Midbrain (tissue), 1 donor: ENCODE measurements around the gene RALBP1.
"Not testable (repeated sequence)": the region's sequence is repeated elsewhere in the genome, so short reads cannot be mapped to it uniquely, and the experiment has no call there.

ENCODE experiments used
- DNase-seq: peaks from one replicate; lab custom pipeline; 2025; lab: John Stamatoyannopoulos, UW

The RALBP1 gene

DNA sequence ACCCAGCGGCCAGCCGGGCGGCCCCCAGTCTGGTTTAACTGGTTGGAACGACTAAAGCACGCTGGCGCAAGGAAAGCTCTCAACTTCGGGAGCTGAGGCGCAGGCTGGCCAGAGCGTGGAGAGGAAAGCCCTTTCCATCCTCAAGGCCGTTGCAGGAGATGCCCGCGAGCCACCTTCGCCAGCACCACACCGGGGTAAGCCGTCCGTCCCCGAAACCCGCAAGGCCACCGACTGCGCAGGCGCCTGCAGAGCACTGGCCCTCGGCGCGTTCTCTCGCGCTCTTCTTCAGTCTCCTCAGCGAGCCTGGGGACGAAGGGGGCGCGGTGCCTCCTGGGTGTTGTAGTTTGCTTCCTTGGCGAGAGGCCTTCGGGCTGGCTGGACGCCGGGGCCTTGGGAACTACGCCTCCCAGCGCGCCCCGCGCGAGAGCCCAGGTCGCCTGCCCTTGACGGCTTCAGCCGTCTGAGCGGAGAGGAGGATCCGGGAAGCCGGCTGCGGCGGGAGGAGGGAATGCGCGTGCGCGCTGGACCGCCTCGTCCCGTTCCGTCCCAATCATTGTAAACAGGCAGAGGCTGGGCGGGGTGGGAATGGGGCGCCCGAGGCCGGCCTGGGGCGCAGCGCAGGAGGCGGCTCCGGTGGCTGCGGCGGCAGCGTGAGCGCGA is at the start of gene RALBP1:
TSS of gene RALBP1 (plus strand) at position 531 of the 660 bp plus-strand sequence. CDS start 37,533 bp downstream, outside the sequence.
- DNase-seq, result peak; percentile 99

DNA sequence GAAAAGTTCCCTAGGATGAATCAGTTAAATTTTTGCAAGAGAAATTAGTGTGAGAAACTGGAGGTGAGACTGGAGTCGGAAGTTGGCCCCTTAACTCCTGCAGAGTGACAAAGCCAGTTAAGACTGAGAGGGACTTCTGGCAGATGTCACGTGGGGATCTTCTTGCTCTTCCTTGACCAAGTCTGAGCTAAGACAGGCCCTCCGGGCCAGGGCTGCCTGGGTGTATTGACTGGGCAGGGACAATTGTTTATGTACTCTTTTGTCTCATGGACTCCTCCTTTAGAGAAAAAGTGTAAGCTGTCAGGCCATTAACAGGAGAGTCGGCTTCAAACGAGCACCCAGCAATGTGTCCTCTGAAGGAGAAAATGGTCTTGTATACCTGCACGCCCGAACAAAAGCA is 48.6 kb upstream of the RALBP1 start:
- no peak for DNase-seq

DNA sequence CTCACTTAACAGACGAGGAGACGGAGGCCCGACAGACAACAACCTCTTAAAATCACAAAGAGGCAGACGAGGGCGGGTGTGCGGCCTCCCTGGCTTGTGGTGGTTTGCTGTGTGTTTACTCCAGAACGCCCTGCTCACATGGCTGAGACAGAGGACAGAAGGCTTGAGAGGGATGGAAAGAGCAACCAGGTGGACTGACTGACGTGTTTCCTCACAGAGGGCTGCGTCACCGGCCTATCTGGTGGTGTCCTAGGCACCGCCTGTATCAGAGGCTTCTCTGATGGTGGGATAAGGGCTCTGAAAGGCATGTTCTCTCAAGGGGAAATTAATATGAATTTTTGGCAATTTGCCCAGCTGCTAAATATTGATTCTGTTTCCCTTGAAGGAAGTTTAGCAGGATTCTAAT is 47.0 kb upstream of the RALBP1 start:
- no peak for DNase-seq

- peak; percentile 17 for DNase-seq
Measured at GRCh38 chr18:9428862-9429661, 46.3 kb upstream of the RALBP1 start.

GRCh38 chr18:9429662-9429993 is 45.7 kb upstream of the RALBP1 start:
- no peak for DNase-seq

GRCh38 chr18:9430315-9430714 is 45.0 kb upstream of the RALBP1 start:
- not testable (repeated sequence) for DNase-seq

DNA sequence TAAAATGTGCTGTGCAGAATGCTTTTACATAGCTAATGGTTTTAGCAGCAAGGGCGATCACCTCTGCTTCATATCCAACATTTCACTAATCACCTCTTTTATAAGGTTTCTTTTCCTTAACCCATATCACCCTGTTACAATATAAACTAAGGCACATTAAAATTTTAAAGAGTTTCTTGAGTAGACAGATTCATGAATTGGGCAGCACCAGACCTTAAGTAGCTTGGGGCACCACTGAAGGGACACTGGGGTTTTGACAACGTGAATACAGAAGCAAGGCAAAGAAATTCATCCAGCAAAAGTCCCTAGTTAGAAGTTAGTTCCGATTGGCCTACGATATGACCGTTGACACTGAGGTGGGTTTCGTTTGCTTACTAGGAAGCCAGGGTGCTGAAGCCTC is 44.0 kb upstream of the RALBP1 start:
- no peak for DNase-seq

- DNase-seq, result not testable (repeated sequence)
Measured at GRCh38 chr18:9433122-9433521, 42.2 kb upstream of the RALBP1 start.

DNA sequence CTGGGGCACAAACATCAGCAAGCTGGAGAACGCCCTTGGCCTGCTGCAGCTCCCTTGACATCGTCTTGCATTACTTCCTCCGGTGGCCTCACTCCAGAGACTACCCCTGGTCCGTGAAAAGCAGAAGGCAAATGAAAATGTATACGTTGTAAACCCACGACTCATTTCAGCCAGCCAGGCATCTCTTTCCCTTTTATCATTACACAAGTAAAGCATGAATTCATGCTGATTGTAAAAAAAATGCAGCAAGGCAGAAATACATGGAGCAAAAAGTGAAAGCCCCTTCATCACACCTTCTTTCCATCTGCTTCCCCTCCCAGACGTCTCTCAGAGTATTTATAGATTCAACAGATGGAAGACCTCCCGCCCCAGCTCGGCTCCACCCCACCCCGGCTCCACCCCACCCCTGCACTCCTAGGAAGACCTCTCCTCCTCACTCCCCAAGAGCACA is 41.6 kb upstream of the RALBP1 start:
- no peak for DNase-seq

DNA sequence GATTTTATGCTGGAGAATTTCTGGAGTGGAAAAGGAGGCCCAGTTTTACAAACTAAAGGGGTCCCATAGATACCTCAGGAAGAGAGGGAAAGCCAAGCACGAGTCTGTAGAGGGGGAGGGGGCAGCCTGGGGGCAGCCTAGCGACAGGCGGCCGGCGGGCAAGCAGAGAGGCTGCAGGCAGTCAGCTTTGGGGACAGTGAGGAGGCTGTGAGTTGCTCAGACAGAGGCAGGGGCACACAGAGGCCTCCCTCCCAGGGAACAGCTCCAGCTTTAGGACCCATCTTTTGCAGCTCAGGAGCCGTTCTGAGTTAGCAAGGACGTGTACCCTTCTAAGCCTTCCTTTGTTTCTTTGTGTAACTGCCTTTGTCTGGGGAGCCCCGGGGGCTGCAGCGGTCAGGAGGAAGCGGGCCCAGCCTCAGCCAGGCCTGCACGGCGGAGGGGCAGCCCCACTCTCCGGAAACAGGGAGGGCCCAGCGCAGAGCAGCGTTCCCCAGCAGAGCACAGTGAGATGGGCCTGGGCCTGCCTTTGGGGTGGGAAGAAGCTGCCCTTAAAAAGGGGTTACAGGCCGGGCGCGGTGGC is 41.1 kb upstream of the RALBP1 start:
- no peak for DNase-seq

- no peak for DNase-seq
Measured at GRCh38 chr18:9435041-9435440, 40.3 kb upstream of the RALBP1 start.

GRCh38 chr18:9436206-9436929 is 38.9 kb upstream of the RALBP1 start:
- DNase-seq, result no peak

DNA sequence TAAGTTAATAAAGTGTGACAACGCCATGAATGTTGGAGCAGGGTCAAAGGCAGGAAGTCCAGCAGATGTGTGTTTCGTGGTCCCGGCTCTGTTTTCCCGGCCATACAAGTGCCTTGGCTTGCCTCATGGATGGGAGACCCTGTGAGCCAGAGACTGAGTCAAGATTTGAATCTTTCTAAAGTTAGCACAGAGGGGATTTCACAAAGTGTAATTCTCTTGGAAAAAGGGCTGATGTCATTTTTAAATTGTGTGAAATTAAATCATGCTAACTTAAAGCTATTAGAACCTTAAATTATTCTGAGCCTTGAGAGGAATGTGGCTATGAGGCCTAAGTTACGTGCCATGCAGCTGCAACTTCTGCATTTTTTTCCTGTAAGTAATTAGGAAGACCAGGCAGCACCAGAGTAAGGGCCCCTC is 38.3 kb upstream of the RALBP1 start:
- no peak for DNase-seq

DNA sequence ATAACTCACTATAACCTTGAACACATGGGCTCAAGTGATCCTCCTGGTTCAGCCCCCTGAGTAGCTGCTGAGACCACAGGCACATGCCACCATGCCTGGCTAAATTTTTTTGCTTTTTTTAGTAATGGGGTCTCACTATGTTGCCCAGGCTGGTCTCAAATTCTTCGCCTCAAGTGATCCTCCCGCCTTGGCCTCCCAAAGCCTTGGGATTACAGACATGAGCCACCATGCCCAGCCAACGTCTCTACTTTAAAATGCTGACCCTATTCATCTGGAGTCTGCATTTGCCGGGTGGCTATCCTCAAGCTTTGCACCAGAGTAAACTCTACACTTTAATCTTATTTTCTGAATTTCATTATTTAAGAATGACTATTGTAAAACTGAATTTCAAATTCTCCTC is 37.6 kb upstream of the RALBP1 start:
- no peak for DNase-seq

DNA sequence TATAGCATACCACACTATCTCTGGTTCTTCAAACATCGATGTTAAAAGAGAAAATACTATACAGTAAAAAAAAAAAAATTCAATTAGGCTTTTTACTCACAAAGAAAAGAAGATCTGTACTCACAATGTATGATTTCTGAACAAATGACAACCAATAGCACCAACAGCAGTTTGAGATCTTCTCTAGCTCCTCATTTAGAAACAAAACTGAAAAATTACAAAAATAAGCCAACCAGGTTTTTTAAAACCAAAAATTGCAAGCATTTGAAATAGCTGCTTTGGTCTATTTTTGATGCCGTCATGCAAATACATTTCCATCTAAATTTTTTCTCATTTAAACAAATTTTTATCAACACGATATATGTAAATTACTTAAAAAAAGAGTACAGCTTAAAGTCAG is 34.3 kb upstream of the RALBP1 start:
- no peak for DNase-seq

GRCh38 chr18:9444549-9444948 is 30.8 kb upstream of the RALBP1 start:
- no peak for DNase-seq

GRCh38 chr18:9446839-9447238 is 28.5 kb upstream of the RALBP1 start:
- DNase-seq, result no peak

DNA sequence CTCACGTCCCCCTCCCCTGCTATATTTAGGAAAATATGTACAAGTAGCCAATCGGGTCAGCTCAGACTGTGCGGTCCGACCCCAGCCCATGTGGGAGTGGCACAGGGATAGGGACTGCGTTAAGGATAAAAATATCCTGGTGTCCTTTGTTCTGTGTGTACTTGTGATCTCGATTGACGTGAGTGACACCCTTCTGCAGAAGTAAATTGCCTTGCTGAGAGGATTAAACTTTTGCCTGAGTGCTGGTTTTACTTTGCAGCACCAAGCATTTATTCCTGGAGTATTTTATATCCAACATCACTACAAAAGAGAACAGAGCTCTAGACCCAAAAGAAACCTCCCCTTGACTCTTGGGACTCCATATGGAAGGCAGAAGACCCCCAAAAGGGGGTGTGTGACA is 28.0 kb upstream of the RALBP1 start:
- no peak for DNase-seq

- no peak for DNase-seq
Measured at GRCh38 chr18:9449600-9450414, 25.5 kb upstream of the RALBP1 start.

DNA sequence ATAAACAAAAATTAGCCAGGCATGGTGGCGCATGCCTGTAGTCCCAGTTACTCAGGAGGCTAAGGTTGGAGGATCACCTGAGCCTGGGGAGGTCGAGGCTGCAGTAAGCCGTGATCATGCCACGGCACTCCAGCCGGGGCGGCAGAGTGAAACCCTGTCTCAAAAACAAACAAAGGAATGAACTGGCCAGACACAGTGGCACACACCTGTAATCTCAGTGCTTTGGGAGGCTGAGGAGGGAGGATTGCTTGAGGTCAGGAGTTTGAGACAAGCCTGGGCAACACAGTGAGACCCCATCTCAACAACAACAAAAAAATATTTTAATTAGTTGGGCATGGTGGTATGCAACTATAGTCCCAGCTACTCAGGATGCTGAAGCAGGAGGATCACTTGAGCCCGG is 24.4 kb upstream of the RALBP1 start:
- not testable (repeated sequence) for DNase-seq

DNA sequence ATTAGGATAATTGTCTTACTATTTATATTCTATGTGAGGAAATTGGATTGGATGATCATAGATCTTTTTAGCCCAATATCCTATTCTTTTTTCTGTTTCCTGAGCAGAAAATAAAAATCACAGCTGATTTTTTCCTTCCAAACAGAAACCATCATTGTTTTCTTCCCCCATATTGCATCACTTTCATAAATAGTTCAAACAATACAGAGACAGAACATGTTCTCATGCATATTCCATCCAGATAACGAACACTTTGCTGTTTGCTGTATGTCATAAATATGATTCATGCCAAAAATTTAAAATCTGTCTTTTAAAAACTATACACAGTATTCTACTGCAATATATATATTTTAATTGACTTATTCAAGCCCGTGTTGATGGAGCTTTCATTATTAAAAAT is 22.0 kb upstream of the RALBP1 start:
- DNase-seq, result no peak
